Activated CD8-positive, alpha-beta T cell treated with anti-CD3 and anti-CD28 coated beads for 36 hours (primary cell): ENCODE data around the gene PPP2CA. TPM values are rescaled to one million over a fixed set of nuclear protein-coding genes. Genes with fewer than 3 reads are reported as not detected.

Experiments
- ATAC-seq: fragments of 200-7000 bp; cut with Tn5 transposase; one replicate; pipeline ENCODE4 v1.10.0; 2021; ENCODE audit warnings: mild to moderate bottlenecking, moderate library complexity
- CTCF ChIA-PET: fragments of 350-600 bp; sonication (Branson Sonifier 250); formaldehyde crosslinking; loops from one replicate; lab custom pipeline; 2021; ENCODE audit warnings: antibody characterized with exemption; lab: Charles Lee
- POLR2A ChIA-PET: fragments of 350-600 bp; sonication (Branson Sonifier 250); formaldehyde crosslinking; loops from one replicate; lab custom pipeline; 2021; ENCODE audit warnings: antibody characterized with exemption; lab: Charles Lee
- DNase-seq: peaks from one replicate; pipeline ENCODE4 v3.0.0-alpha.2; 2020
- H3K27ac Mint-ChIP-seq: one replicate; pipeline ENCODE4 v1.8.0; 2021; ENCODE audit warnings: mild to moderate bottlenecking, mixed read lengths
- H3K27me3 Mint-ChIP-seq: one replicate; pipeline ENCODE4 v1.8.0; 2021; ENCODE audit warnings: mixed read lengths
- H3K36me3 Mint-ChIP-seq: one replicate; pipeline ENCODE4 v1.8.0; 2021; ENCODE audit warnings: low read depth, mixed read lengths
- H3K4me1 Mint-ChIP-seq: one replicate; pipeline ENCODE4 v1.8.0; 2021; ENCODE audit warnings: low read depth, mixed read lengths
- H3K4me3 Mint-ChIP-seq: one replicate; pipeline ENCODE4 v1.8.0; 2021; ENCODE audit warnings: mild to moderate bottlenecking, moderate library complexity, mixed read lengths
- H3K9me3 Mint-ChIP-seq: one replicate; pipeline ENCODE4 v1.8.0; 2021; ENCODE audit warnings: mixed read lengths
- CTCF ChIP-seq: fragments of 200-600 bp; IDR thresholded peaks from one replicate; pipeline ENCODE4 v1.8.0; 2022; ENCODE audit warnings: antibody characterized with exemption, mild to moderate bottlenecking
- intact Hi-C: fragments of 100-400 bp; cut with micrococcal nuclease; formaldehyde crosslinking; loops from one replicate; pipeline ENCODE4 v1.10.0; 2022
- total RNA-seq, 2 experiments: library from RNA; stranded (reverse); gene quantifications; one replicate each; pipeline ENCODE4 v1.2.3, GENCODE V29; 2021

The PPP2CA gene
- total RNA-seq, 2 experiments from 2014 or later, result 147 to 153 TPM

- DNase-seq, result no peak
- ATAC-seq, result no peak
- CTCF ChIA-PET, result interaction anchor here (1.1 kb wide), 1 partner anchor 32 kb away, joined by 3 read pairs; no protein-coding TSS in a partner anchor
- POLR2A ChIA-PET, result no interaction called here
- H3K27ac Mint-ChIP-seq, result no peak overlapping the region
- H3K27me3 Mint-ChIP-seq, result no peaks in the 10 kb centered on the region
- intact Hi-C loops, result no loop called here
- H3K4me1 Mint-ChIP-seq, result no peaks in the 10 kb centered on the region
- H3K36me3 Mint-ChIP-seq, result no peaks in the 10 kb centered on the region
- no peaks in the 10 kb centered on the region for H3K9me3 Mint-ChIP-seq
- TF ChIP-seq CTCF, result no peak
- H3K4me3 Mint-ChIP-seq, result no peak overlapping the region
Measured at GRCh38 chr5:134245692-134246091, 19.8 kb upstream of the PPP2CA start.

GRCh38 chr5:134245101-134245604 is 19.3 kb upstream of the PPP2CA start:
- POLR2A ChIA-PET, result interaction anchor here (1.4 kb wide), 1 partner anchor 54 kb away, joined by 3 read pairs; no protein-coding TSS in a partner anchor
- TF ChIP-seq CTCF, result no peak
- no peak overlapping the region for H3K4me3 Mint-ChIP-seq
- H3K4me1 Mint-ChIP-seq, result no peaks in the 10 kb centered on the region
- no peak overlapping the region for H3K27ac Mint-ChIP-seq
- H3K36me3 Mint-ChIP-seq, result no peaks in the 10 kb centered on the region
- no peaks in the 10 kb centered on the region for H3K27me3 Mint-ChIP-seq
- intact Hi-C loops, result no loop called here
- no peak for ATAC-seq
- CTCF ChIA-PET, result interaction anchor here (1.1 kb wide), 2 partner anchors 32 to 342 kb away, joined by 3 to 4 read pairs; no protein-coding TSS in a partner anchor
- no peak for DNase-seq
- H3K9me3 Mint-ChIP-seq, result no peaks in the 10 kb centered on the region

GRCh38 chr5:134242146-134242545 is 16.3 kb upstream of the PPP2CA start:
- H3K4me3 Mint-ChIP-seq, result no peak overlapping the region
- H3K9me3 Mint-ChIP-seq, result no peaks in the 10 kb centered on the region
- ChIA-PET POLR2A (interaction anchor here (1.3 kb wide), 1 partner anchor 12 kb away, joined by 3 read pairs; no protein-coding TSS in a partner anchor), CTCF (no interaction called here)
- H3K36me3 Mint-ChIP-seq, result no peaks in the 10 kb centered on the region
- no peaks in the 10 kb centered on the region for H3K4me1 Mint-ChIP-seq
- H3K27ac Mint-ChIP-seq, result no peak overlapping the region
- DNase-seq, result no peak
- ATAC-seq, result no peak
- TF ChIP-seq CTCF, result no peak
- no peaks in the 10 kb centered on the region for H3K27me3 Mint-ChIP-seq
- intact Hi-C loops, result no loop called here

GRCh38 chr5:134240421-134240962 is 14.6 kb upstream of the PPP2CA start:
- Mint-ChIP-seq H3K4me1 (no peaks in the 10 kb centered on the region), H3K4me3 (no peak overlapping the region), H3K9me3 (no peaks in the 10 kb centered on the region), H3K36me3 (no peaks in the 10 kb centered on the region), H3K27me3 (no peaks in the 10 kb centered on the region), H3K27ac (no peak overlapping the region)
- POLR2A ChIA-PET, result no interaction called here
- CTCF ChIA-PET, result no interaction called here
- intact Hi-C loops, result no loop called here
- no peak for ATAC-seq
- DNase-seq, result no peak
- TF ChIP-seq CTCF, result no peak

GRCh38 chr5:134236820-134237219 is 10.9 kb upstream of the PPP2CA start:
- ChIA-PET CTCF (interaction anchor here (1.0 to 1.6 kb wide), 4 partner anchors 11 to 159 kb away, joined by 3 to 5 read pairs (median 3); partner anchors contain the start of gene PPP2CA), POLR2A (interaction anchor here (1.1 kb wide), 1 partner anchor 10 kb away, joined by 4 read pairs; no protein-coding TSS in a partner anchor)
- Mint-ChIP-seq H3K36me3 (no peaks in the 10 kb centered on the region), H3K27me3 (peaks cover 2% of the 10 kb centered on the region), H3K4me3 (no peak overlapping the region), H3K4me1 (no peaks in the 10 kb centered on the region), H3K27ac (no peak overlapping the region), H3K9me3 (no peaks in the 10 kb centered on the region)
- intact Hi-C loops, result no loop called here
- no peak for ATAC-seq
- DNase-seq, result no peak
- no peak for TF ChIP-seq CTCF
